Glomerular visceral epithelial cell (primary cell): Measurements from ENCODE around the gene SPECC1.
"Not testable (repeated sequence)": the region's sequence is repeated elsewhere in the genome, so short reads cannot be mapped to it uniquely, and the experiment has no call there.

Source experiments
- DNase-seq: peaks from one replicate; pipeline ENCODE4 v3.0.0-alpha.2; 2016; ENCODE audit errors: extremely low spot score

Gene SPECC1

GRCh38 chr17:20071824-20072691, 62.9 kb downstream of the SPECC1 start:
- DNase-seq: no peak

GRCh38 chr17:20072692-20072992, 63.5 kb downstream of the SPECC1 start:
- no peak for DNase-seq

- DNase-seq: no peak
Observed at GRCh38 chr17:20073055-20073979, 64.2 kb downstream of the SPECC1 start.

- no peak for DNase-seq
Observed at GRCh38 chr17:20074001-20074400, 64.8 kb downstream of the SPECC1 start.

GRCh38 chr17:20074489-20074888, 65.3 kb downstream of the SPECC1 start:
- DNase-seq: no peak

GRCh38 chr17:20076137-20076536, 67.0 kb downstream of the SPECC1 start:
- not testable (repeated sequence) for DNase-seq

- no peak for DNase-seq
Observed at GRCh38 chr17:20077978-20078685, 69.0 kb downstream of the SPECC1 start.

GRCh38 chr17:20080513-20080912, 71.4 kb downstream of the SPECC1 start:
- no peak for DNase-seq

GRCh38 chr17:20083156-20083859, 74.1 kb downstream of the SPECC1 start:
- DNase-seq: no peak

- no peak for DNase-seq
Observed at GRCh38 chr17:20084621-20085282, 75.6 kb downstream of the SPECC1 start.

- DNase-seq: no peak
Observed at GRCh38 chr17:20085283-20085845, 76.2 kb downstream of the SPECC1 start.

- DNase-seq: no peak
Observed at GRCh38 chr17:20086416-20087076, 77.4 kb downstream of the SPECC1 start.

- DNase-seq: no peak
Observed at GRCh38 chr17:20087538-20088250, 78.5 kb downstream of the SPECC1 start.

GRCh38 chr17:20089756-20090547, 80.8 kb downstream of the SPECC1 start:
- no peak for DNase-seq

GRCh38 chr17:20091174-20092029, 82.2 kb downstream of the SPECC1 start:
- no peak for DNase-seq

GRCh38 chr17:20092261-20092867, 83.2 kb downstream of the SPECC1 start:
- DNase-seq: no peak

- DNase-seq: no peak
Observed at GRCh38 chr17:20092973-20093626, 83.9 kb downstream of the SPECC1 start.
